HEK293 (cell line): ENCODE data around the gene SLC22A31.

ENCODE experiments used
- ATF2 ChIP-seq: fragments of 450-650 bp; formaldehyde crosslinking; IDR thresholded peaks from 2 replicates; pipeline ENCODE4 v1.5.1; 2016; ENCODE audit warnings: missing biosample characterization, missing genetic modification characterization, low read depth
- EGR2 ChIP-seq: fragments of 450-650 bp; formaldehyde crosslinking; IDR thresholded peaks from 2 replicates; pipeline ENCODE4 v1.5.1; 2016; ENCODE audit warnings: low read depth, missing biosample characterization, missing genetic modification characterization
- OVOL3 ChIP-seq: fragments of 450-650 bp; formaldehyde crosslinking; IDR thresholded peaks from 2 replicates; pipeline ENCODE4 v1.5.1; 2016; ENCODE audit warnings: missing biosample characterization, missing genetic modification characterization
- REPIN1 ChIP-seq: fragments of 450-650 bp; formaldehyde crosslinking; IDR thresholded peaks from 2 replicates; pipeline ENCODE4 v1.5.1; 2017; ENCODE audit warnings: missing biosample characterization, missing genetic modification characterization, low read depth
- WT1 ChIP-seq: fragments of 450-650 bp; formaldehyde crosslinking; IDR thresholded peaks from 2 replicates; pipeline ENCODE4 v1.5.1; 2016; ENCODE audit warnings: missing biosample characterization, missing genetic modification characterization
- ZNF10 ChIP-seq: fragments of 450-650 bp; formaldehyde crosslinking; IDR thresholded peaks from 2 replicates; pipeline ENCODE4 v1.5.1; 2017; ENCODE audit warnings: missing biosample characterization, missing genetic modification characterization
- ZNF114 ChIP-seq: fragments of 450-650 bp; formaldehyde crosslinking; IDR thresholded peaks from 2 replicates; pipeline ENCODE4 v1.5.0; 2017; ENCODE audit warnings: missing biosample characterization, missing genetic modification characterization
- ZNF140 ChIP-seq: fragments of 450-650 bp; formaldehyde crosslinking; IDR thresholded peaks from 2 replicates; pipeline ENCODE4 v1.5.1; 2016; ENCODE audit warnings: missing biosample characterization, missing genetic modification characterization
- ZNF18 ChIP-seq: fragments of 450-650 bp; formaldehyde crosslinking; IDR thresholded peaks from 2 replicates; pipeline ENCODE4 v1.5.1; 2016; ENCODE audit warnings: missing biosample characterization, missing genetic modification characterization
- ZNF19 ChIP-seq: fragments of 450-650 bp; formaldehyde crosslinking; IDR thresholded peaks from 2 replicates; pipeline ENCODE4; 2016; ENCODE audit warnings: missing biosample characterization, missing genetic modification characterization, low read depth
- ZNF2 ChIP-seq: fragments of 450-650 bp; formaldehyde crosslinking; IDR thresholded peaks from 2 replicates; pipeline ENCODE4 v1.5.1; 2016; ENCODE audit warnings: missing biosample characterization, missing genetic modification characterization
- ZNF248 ChIP-seq: fragments of 450-650 bp; formaldehyde crosslinking; IDR thresholded peaks from 2 replicates; pipeline ENCODE4 v1.5.1; 2017; ENCODE audit warnings: missing biosample characterization, missing genetic modification characterization
- ZNF280D ChIP-seq: fragments of 450-650 bp; formaldehyde crosslinking; IDR thresholded peaks from 2 replicates; pipeline ENCODE4 v1.5.1; 2016; ENCODE audit warnings: missing biosample characterization, missing genetic modification characterization
- ZNF341 ChIP-seq: fragments of 450-650 bp; formaldehyde crosslinking; IDR thresholded peaks from 2 replicates; pipeline ENCODE4; 2016; ENCODE audit warnings: low read depth, missing biosample characterization, missing genetic modification characterization
- ZNF350 ChIP-seq: fragments of 450-650 bp; formaldehyde crosslinking; IDR thresholded peaks from 2 replicates; pipeline ENCODE4 v1.5.0; 2017; ENCODE audit warnings: missing biosample characterization, mild to moderate bottlenecking, missing genetic modification characterization
- ZNF394 ChIP-seq: fragments of 450-650 bp; formaldehyde crosslinking; IDR thresholded peaks from 2 replicates; pipeline ENCODE4 v1.5.1; 2016; ENCODE audit warnings: missing biosample characterization, missing genetic modification characterization, mild to moderate bottlenecking, moderate library complexity, borderline replicate concordance
- ZNF404 ChIP-seq: fragments of 450-650 bp; formaldehyde crosslinking; IDR thresholded peaks from 2 replicates; pipeline ENCODE4 v1.5.1; 2017; ENCODE audit warnings: missing biosample characterization, missing genetic modification characterization
- ZNF416 ChIP-seq: fragments of 450-650 bp; formaldehyde crosslinking; IDR thresholded peaks from 2 replicates; pipeline ENCODE4 v1.5.1; 2016; ENCODE audit warnings: missing biosample characterization, missing genetic modification characterization
- ZNF426 ChIP-seq: fragments of 450-650 bp; formaldehyde crosslinking; IDR thresholded peaks from 2 replicates; pipeline ENCODE4 v1.5.1; 2017; ENCODE audit warnings: missing biosample characterization, missing genetic modification characterization, mild to moderate bottlenecking, inconsistent platforms, moderate library complexity
- ZNF555 ChIP-seq: fragments of 450-650 bp; formaldehyde crosslinking; conservative IDR thresholded peaks from 2 replicates; pipeline ENCODE4 v1.5.1; 2017; ENCODE audit warnings: missing biosample characterization, mild to moderate bottlenecking, missing genetic modification characterization, inconsistent platforms
- ZNF558 ChIP-seq: fragments of 450-650 bp; formaldehyde crosslinking; IDR thresholded peaks from 2 replicates; pipeline ENCODE4 v1.5.1; 2016; ENCODE audit warnings: missing biosample characterization, missing genetic modification characterization
- ZNF621 ChIP-seq: fragments of 450-650 bp; formaldehyde crosslinking; IDR thresholded peaks from 2 replicates; pipeline ENCODE4 v1.5.1; 2017; ENCODE audit warnings: missing biosample characterization, missing genetic modification characterization
- ZNF626 ChIP-seq: fragments of 450-650 bp; sonication (Bioruptor Pico); formaldehyde crosslinking; IDR thresholded peaks from 2 replicates; pipeline ENCODE4 v1.5.1; 2018; ENCODE audit warnings: missing biosample characterization, missing genetic modification characterization, inconsistent platforms
- ZNF704 ChIP-seq: fragments of 450-650 bp; formaldehyde crosslinking; IDR thresholded peaks from 2 replicates; pipeline ENCODE4 v1.5.1; 2016; ENCODE audit warnings: missing biosample characterization, missing genetic modification characterization
- ZNF837 ChIP-seq: fragments of 450-650 bp; formaldehyde crosslinking; IDR thresholded peaks from 2 replicates; pipeline ENCODE4 v1.5.1; 2016; ENCODE audit warnings: missing biosample characterization, missing genetic modification characterization
- TF ChIP-seq, protein P1 (sequence below): fragments of 450-650 bp; formaldehyde crosslinking; IDR thresholded peaks from 2 replicates; pipeline ENCODE4 v1.5.1; 2016; ENCODE audit warnings: missing biosample characterization, missing genetic modification characterization
- TF ChIP-seq, protein P2 (sequence below): fragments of 450-650 bp; formaldehyde crosslinking; IDR thresholded peaks from 2 replicates; pipeline ENCODE4 v1.5.1; 2016; ENCODE audit warnings: missing biosample characterization, missing genetic modification characterization

Gene SLC22A31

DNA sequence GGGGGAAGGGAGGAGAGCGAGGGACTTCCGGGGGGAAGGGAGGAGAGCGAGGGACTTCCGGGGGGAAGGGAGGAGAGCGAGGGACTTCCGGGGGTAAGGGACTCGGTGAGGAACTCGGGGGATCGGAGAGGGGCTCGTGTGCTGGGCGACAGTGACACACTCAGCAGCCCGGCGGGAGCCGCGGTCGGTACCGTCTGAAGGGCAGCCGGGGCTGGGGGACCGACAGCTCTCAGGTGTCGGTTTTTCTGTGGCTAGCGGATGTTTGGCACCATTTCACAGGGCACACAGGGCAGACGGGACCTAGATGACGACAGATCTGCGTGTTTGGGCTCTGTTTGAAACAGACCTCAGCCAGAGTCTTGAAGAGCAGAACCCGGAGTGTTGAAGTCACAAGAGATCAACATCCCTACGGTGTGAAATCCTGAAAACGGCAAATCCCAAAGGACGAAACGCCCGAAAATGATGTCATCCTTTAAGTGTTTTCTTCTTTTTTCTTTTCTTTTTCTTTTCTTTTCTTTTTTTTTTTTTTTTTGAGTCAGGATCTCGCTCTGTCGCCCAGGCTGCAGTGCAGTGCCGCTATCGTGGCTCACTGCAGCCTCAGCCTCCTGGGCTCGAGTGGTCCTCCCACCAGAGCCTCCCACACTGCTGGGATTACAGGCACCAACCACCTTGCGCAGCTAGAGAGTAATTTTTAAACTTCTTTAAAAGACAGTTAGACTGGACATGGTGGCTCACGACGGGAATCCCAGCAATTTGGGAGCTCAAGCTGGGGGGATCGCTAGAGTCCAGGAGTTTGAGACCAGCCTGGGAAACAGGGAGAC is 41.1 kb upstream of the SLC22A31 start (continued):
- TF ChIP-seq ZNF704 (tag by site-specific recombination) (no peak), ZNF248 (tag by site-specific recombination) (no peak), ZNF341 (tag by site-specific recombination) (no peak), ZNF404 (no peak), ZNF18 (no peak), ATF2 (tag by site-specific recombination) (peak; percentile 94), ZNF10 (tag by site-specific recombination) (no peak), ZNF2 (tag by site-specific recombination) (no peak), ZNF394 (tag by site-specific recombination) (0 out of 2 replicates have a peak, but pooled peaks have one; percentile 6), ZNF555 (tag by site-specific recombination) (no peak), WT1 (tag by site-specific recombination) (peak; percentile 40; the same call in 1 of the 2 replicates), ZNF416 (tag by site-specific recombination) (no peak), EGR2 (peak; percentile 72), ZNF19 (tag by site-specific recombination) (no peak), REPIN1 (tag by site-specific recombination) (no peak), ZNF140 (tag by site-specific recombination) (no peak), ZNF280D (tag by site-specific recombination) (no peak), ZNF350 (tag by site-specific recombination) (no peak), ZNF114 (tag by site-specific recombination) (no peak), ZNF621 (no peak), ZNF426 (tag by site-specific recombination) (no peak), ZNF558 (tag by site-specific recombination) (no peak), ZNF837 (tag by site-specific recombination) (no peak), ZNF626 (tag by site-specific recombination) (no peak), OVOL3 (no peak)
- TF ChIP-seq, protein P1, sequence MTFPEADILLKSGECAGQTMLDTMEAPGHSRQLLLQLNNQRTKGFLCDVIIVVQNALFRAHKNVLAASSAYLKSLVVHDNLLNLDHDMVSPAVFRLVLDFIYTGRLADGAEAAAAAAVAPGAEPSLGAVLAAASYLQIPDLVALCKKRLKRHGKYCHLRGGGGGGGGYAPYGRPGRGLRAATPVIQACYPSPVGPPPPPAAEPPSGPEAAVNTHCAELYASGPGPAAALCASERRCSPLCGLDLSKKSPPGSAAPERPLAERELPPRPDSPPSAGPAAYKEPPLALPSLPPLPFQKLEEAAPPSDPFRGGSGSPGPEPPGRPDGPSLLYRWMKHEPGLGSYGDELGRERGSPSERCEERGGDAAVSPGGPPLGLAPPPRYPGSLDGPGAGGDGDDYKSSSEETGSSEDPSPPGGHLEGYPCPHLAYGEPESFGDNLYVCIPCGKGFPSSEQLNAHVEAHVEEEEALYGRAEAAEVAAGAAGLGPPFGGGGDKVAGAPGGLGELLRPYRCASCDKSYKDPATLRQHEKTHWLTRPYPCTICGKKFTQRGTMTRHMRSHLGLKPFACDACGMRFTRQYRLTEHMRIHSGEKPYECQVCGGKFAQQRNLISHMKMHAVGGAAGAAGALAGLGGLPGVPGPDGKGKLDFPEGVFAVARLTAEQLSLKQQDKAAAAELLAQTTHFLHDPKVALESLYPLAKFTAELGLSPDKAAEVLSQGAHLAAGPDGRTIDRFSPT (tag by site-specific recombination) = no peak
- TF ChIP-seq, protein P2, sequence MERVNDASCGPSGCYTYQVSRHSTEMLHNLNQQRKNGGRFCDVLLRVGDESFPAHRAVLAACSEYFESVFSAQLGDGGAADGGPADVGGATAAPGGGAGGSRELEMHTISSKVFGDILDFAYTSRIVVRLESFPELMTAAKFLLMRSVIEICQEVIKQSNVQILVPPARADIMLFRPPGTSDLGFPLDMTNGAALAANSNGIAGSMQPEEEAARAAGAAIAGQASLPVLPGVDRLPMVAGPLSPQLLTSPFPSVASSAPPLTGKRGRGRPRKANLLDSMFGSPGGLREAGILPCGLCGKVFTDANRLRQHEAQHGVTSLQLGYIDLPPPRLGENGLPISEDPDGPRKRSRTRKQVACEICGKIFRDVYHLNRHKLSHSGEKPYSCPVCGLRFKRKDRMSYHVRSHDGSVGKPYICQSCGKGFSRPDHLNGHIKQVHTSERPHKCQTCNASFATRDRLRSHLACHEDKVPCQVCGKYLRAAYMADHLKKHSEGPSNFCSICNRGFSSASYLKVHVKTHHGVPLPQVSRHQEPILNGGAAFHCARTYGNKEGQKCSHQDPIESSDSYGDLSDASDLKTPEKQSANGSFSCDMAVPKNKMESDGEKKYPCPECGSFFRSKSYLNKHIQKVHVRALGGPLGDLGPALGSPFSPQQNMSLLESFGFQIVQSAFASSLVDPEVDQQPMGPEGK (tag by site-specific recombination) = peak; percentile 93
